H9 (cell line): ENCODE measurements around the gene NRG3. TPM values are rescaled to one million over a fixed set of nuclear protein-coding genes. Genes with fewer than 3 reads are reported as not detected.

Experiments
- DNase-seq: peaks from one replicate; pipeline ENCODE4 v3.0.0-alpha.2; 2017
- H2AFZ ChIP-seq: one replicate; pipeline ENCODE4 v1.6.1; 2013; ENCODE audit warnings: mild to moderate bottlenecking, low read length, control low read depth, moderate library complexity
- H2AK5ac ChIP-seq: 2 replicates; pipeline ENCODE4 v1.6.1; 2013; ENCODE audit warnings: low read length, control low read depth, mixed read lengths; ENCODE audit not compliant: insufficient read length
- H2BK120ac ChIP-seq: one replicate; pipeline ENCODE4 v1.6.1; 2013; ENCODE audit warnings: low read depth, mild to moderate bottlenecking, low read length, control low read depth, inconsistent platforms; ENCODE audit not compliant: poor library complexity, severe bottlenecking
- H2BK12ac ChIP-seq: 2 replicates; pipeline ENCODE4 v1.6.1; 2013; ENCODE audit warnings: low read length, control low read depth, mixed read lengths, low read depth; ENCODE audit not compliant: insufficient read length
- H2BK15ac ChIP-seq: 2 replicates; pipeline ENCODE4 v1.6.1; 2013; ENCODE audit warnings: low read depth, low read length, control low read depth
- H2BK20ac ChIP-seq: one replicate; pipeline ENCODE4 v1.6.1; 2013; ENCODE audit warnings: low read depth, mild to moderate bottlenecking, low read length, control low read depth, inconsistent platforms; ENCODE audit not compliant: poor library complexity, severe bottlenecking
- H2BK5ac ChIP-seq: 2 replicates; pipeline ENCODE4 v1.6.1; 2013; ENCODE audit warnings: low read length, control low read depth, mixed read lengths; ENCODE audit not compliant: insufficient read length
- H3K14ac ChIP-seq: 2 replicates; pipeline ENCODE4 v1.6.1; 2013; ENCODE audit warnings: low read length, control low read depth; ENCODE audit not compliant: insufficient read depth
- H3K18ac ChIP-seq: 2 replicates; pipeline ENCODE4 v1.6.1; 2013; ENCODE audit warnings: low read depth, mild to moderate bottlenecking, mixed read lengths, low read length, control low read depth; ENCODE audit not compliant: insufficient read length
- H3K23ac ChIP-seq: 2 replicates; pipeline ENCODE4 v1.6.1; 2013; ENCODE audit warnings: low read length, control low read depth, mixed read lengths, low read depth; ENCODE audit not compliant: insufficient read length
- H3K23me2 ChIP-seq: 2 replicates; pipeline ENCODE4 v1.6.1; 2013; ENCODE audit warnings: low read depth, mild to moderate bottlenecking, mixed read lengths, low read length, control low read depth; ENCODE audit not compliant: insufficient read length, poor library complexity, severe bottlenecking
- H3K27ac ChIP-seq: 2 replicates; pipeline ENCODE4 v1.5.1; 2013; ENCODE audit warnings: low read length, control low read depth, mixed read lengths, low read depth; ENCODE audit not compliant: insufficient read length
- H3K27me3 ChIP-seq: 2 replicates; pipeline ENCODE4 v1.6.1; 2013; ENCODE audit warnings: low read length, control low read depth, inconsistent platforms; ENCODE audit not compliant: insufficient read depth
- H3K4ac ChIP-seq: 2 replicates; pipeline ENCODE4 v1.6.1; 2013; ENCODE audit warnings: low read depth, mild to moderate bottlenecking, control low read depth, inconsistent platforms, low read length, moderate library complexity
- H3K4me1 ChIP-seq: 2 replicates; pipeline ENCODE4 v1.6.1; 2013; ENCODE audit warnings: low read length, control low read depth, inconsistent platforms; ENCODE audit not compliant: insufficient read depth
- H3K4me2 ChIP-seq: 2 replicates; pipeline ENCODE4 v1.6.1; 2013; ENCODE audit warnings: low read length, control low read depth, mixed read lengths; ENCODE audit not compliant: insufficient read length, insufficient read depth
- H3K56ac ChIP-seq: 2 replicates; pipeline ENCODE4 v1.6.1; 2013; ENCODE audit warnings: low read depth, mild to moderate bottlenecking, mixed read lengths, low read length, control low read depth; ENCODE audit not compliant: insufficient read length
- H3K79me1 ChIP-seq: 2 replicates; pipeline ENCODE4 v1.6.1; 2013; ENCODE audit warnings: low read depth, mild to moderate bottlenecking, moderate library complexity, low read length, control low read depth, inconsistent platforms; ENCODE audit not compliant: insufficient read depth, poor library complexity, severe bottlenecking
- H3K79me2 ChIP-seq: 2 replicates; pipeline ENCODE4 v1.6.1; 2013; ENCODE audit warnings: low read length, control low read depth, inconsistent platforms; ENCODE audit not compliant: insufficient read depth
- H3K9ac ChIP-seq: 2 replicates; pipeline ENCODE4 v1.6.1; 2013; ENCODE audit warnings: low read length, control low read depth, mixed read lengths; ENCODE audit not compliant: insufficient read length; ENCODE audit errors: extremely low read depth
- H3K9me3 ChIP-seq: one replicate; pipeline ENCODE4 v1.6.1; 2013; ENCODE audit warnings: low read depth, low read length, inconsistent platforms; ENCODE audit not compliant: control insufficient read depth
- H3T11ph ChIP-seq: one replicate; pipeline ENCODE4 v1.6.1; 2013; ENCODE audit warnings: mild to moderate bottlenecking, low read length, control low read depth, inconsistent platforms
- H4K20me1 ChIP-seq: one replicate; pipeline ENCODE4 v1.6.1; 2013; ENCODE audit not compliant: control insufficient read depth, insufficient read length, insufficient read depth
- H4K5ac ChIP-seq: 2 replicates; pipeline ENCODE4 v1.6.1; 2013; ENCODE audit warnings: low read depth, mild to moderate bottlenecking, mixed read lengths, low read length, control low read depth; ENCODE audit not compliant: insufficient read length
- H4K8ac ChIP-seq: replicated peaks from 2 replicates; pipeline ENCODE4 v1.6.1; 2013; ENCODE audit warnings: low read length, control low read depth, mixed read lengths, low read depth; ENCODE audit not compliant: insufficient read length
- H4K91ac ChIP-seq: 2 replicates; pipeline ENCODE4 v1.6.1; 2013; ENCODE audit warnings: low read depth, mild to moderate bottlenecking, moderate library complexity, mixed read lengths, low read length, control low read depth; ENCODE audit not compliant: insufficient read length
- H3K27ac Mint-ChIP-seq, 3 experiments: 2 replicates in 2 of 3; 3 replicates in 1 of 3; pipeline ENCODE4 v1.8.0; 2020 to 2021; ENCODE audit warnings: mixed read lengths in 3 of 3, mild to moderate bottlenecking in 1 of 3, moderate library complexity in 1 of 3
- H3K27me3 Mint-ChIP-seq: 2 replicates; pipeline ENCODE4 v1.8.0; 2021; ENCODE audit warnings: low read depth, mild to moderate bottlenecking, moderate library complexity, mixed read lengths
- H3K36me3 Mint-ChIP-seq, 3 experiments: 2 replicates in 2 of 3; 3 replicates in 1 of 3; pipeline ENCODE4 v1.8.0; 2020 to 2021; ENCODE audit warnings: low read depth in 3 of 3, mixed read lengths in 3 of 3; ENCODE audit not compliant: insufficient read depth in 1 of 3
- H3K4me1 Mint-ChIP-seq, 2 experiments: 2 replicates each; pipeline ENCODE4 v1.8.0; 2020; ENCODE audit warnings: mixed read lengths in 2 of 2
- H3K4me3 Mint-ChIP-seq, 2 experiments: 2 replicates in 1 of 2; 3 replicates in 1 of 2; pipeline ENCODE4 v1.8.0; 2020 to 2021; ENCODE audit warnings: mild to moderate bottlenecking in 2 of 2, mixed read lengths in 2 of 2, moderate library complexity in 1 of 2
- H3K9me3 Mint-ChIP-seq, 2 experiments: 2 replicates in 1 of 2; 3 replicates in 1 of 2; pipeline ENCODE4 v1.8.0; 2020; ENCODE audit warnings: mild to moderate bottlenecking in 2 of 2, mixed read lengths in 2 of 2, moderate library complexity in 1 of 2
- WGBS: extraction: QIAGEN DNeasy Blood & Tissue Kit; methylation state at CpG from one replicate; pipeline ENCODE4 v1.1.7; 2013; ENCODE audit warnings: missing lambda C conversion rate, low lambda C conversion rate, mixed read lengths; ENCODE audit not compliant: insufficient read length; ENCODE audit errors: extremely low coverage; 5-methylcytosine and 5-hydroxymethylcytosine counted together
- total RNA-seq: library from RNA; stranded (reverse); gene quantifications from 2 replicates; pipeline ENCODE4 v1.2.1, GENCODE V29; 2021
- TF ChIP-seq, protein P1 (sequence below): fragments of 200-600 bp; sonication (generic); conservative IDR thresholded peaks from 3 replicates; pipeline ENCODE4 v1.8.0; 2021; ENCODE audit warnings: antibody characterized with exemption, mild to moderate bottlenecking

NRG3 gene
- total RNA-seq, 1 experiment from 2014 or later = 1.6 TPM

DNA sequence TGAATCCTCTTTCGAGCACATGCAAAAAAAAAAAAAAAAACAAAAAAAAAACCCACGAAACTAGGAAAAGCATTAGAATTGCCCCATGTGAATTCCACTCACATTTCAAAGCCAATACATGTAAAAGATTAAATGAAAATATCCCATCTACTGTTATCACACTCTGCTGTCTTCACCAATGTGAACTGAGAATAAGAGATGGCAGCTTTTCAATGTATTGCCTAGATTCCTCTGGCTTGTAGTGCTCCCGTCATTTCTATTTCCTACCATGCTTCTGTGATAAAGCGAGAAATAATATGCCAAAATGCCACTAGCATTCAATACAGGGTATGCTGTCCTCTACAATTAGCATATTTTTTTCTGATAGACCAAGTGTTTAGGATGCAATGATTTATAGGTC, 517.0 kb downstream of the NRG3 start:
- Mint-ChIP-seq H3K4me3 (no peak overlapping the region), H3K27me3 (no peaks in the 10 kb centered on the region; the same call in 1 of the 2 replicates), H3K9me3 (no peaks in the 10 kb centered on the region), H3K36me3 (no peaks in the 10 kb centered on the region), H3K27ac (no peak overlapping the region), H3K4me1 (peaks cover 18 to 20% of the 10 kb centered on the region in 2 experiments)
- H3K23me2 ChIP-seq = no peaks in the 10 kb centered on the region
- H2BK12ac ChIP-seq = no peak overlapping the region
- H2BK15ac ChIP-seq = no peak overlapping the region
- no peak overlapping the region for H4K91ac ChIP-seq
- no peak overlapping the region for H2BK20ac ChIP-seq
- H2BK5ac ChIP-seq = no peak overlapping the region
- H3K14ac ChIP-seq = no peak overlapping the region
- H2AFZ ChIP-seq = no peak overlapping the region
- no peak overlapping the region for H3K56ac ChIP-seq
- no peak overlapping the region for H2AK5ac ChIP-seq
- no peaks in the 10 kb centered on the region for H3K79me1 ChIP-seq
- DNase-seq = no peak
- no peak overlapping the region for H2BK120ac ChIP-seq
- H3K23ac ChIP-seq = no peak overlapping the region
- H3K4me1 ChIP-seq = peaks cover 4% of the 10 kb centered on the region; the same call in 1 of the 2 replicates
- no peak overlapping the region for H3K4me2 ChIP-seq
- TF ChIP-seq, protein P1, sequence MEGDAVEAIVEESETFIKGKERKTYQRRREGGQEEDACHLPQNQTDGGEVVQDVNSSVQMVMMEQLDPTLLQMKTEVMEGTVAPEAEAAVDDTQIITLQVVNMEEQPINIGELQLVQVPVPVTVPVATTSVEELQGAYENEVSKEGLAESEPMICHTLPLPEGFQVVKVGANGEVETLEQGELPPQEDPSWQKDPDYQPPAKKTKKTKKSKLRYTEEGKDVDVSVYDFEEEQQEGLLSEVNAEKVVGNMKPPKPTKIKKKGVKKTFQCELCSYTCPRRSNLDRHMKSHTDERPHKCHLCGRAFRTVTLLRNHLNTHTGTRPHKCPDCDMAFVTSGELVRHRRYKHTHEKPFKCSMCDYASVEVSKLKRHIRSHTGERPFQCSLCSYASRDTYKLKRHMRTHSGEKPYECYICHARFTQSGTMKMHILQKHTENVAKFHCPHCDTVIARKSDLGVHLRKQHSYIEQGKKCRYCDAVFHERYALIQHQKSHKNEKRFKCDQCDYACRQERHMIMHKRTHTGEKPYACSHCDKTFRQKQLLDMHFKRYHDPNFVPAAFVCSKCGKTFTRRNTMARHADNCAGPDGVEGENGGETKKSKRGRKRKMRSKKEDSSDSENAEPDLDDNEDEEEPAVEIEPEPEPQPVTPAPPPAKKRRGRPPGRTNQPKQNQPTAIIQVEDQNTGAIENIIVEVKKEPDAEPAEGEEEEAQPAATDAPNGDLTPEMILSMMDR = no peak
- no peak overlapping the region for H4K5ac ChIP-seq
- no peaks in the 10 kb centered on the region for H3K79me2 ChIP-seq
- no peak overlapping the region for H3K18ac ChIP-seq
- no peak overlapping the region for H3K9ac ChIP-seq
- no peaks in the 10 kb centered on the region for H3K27me3 ChIP-seq
- no peak overlapping the region for H3T11ph ChIP-seq
- no peaks in the 10 kb centered on the region for H3K9me3 ChIP-seq
- WGBS = no CpG with 5 or more reads among the region's 4 CpGs
- H4K20me1 ChIP-seq = no peaks in the 10 kb centered on the region
- H3K4ac ChIP-seq = no peak overlapping the region
- no peak overlapping the region for H4K8ac ChIP-seq
- no peak overlapping the region for H3K27ac ChIP-seq
